HCT116 (cell line): ENCODE results near the gene ARHGAP12.

Experiments
- CTCF ChIP-seq, 3 experiments: fragments of 200-600 bp in 1 of 3; sonication (generic) in 1 of 3; IDR thresholded peaks in 2 of 3; conservative IDR thresholded peaks in 1 of 3; 2 replicates each; pipeline ENCODE4 v1.5.1; 2012 to 2017; ENCODE audit warnings: low read depth in 2 of 3, low read length in 2 of 3, antibody characterized with exemption in 1 of 3, borderline replicate concordance in 1 of 3, control low read depth in 1 of 3, mild to moderate bottlenecking in 1 of 3, mixed read lengths in 1 of 3, mixed run types in 1 of 3, moderate library complexity in 1 of 3; ENCODE audit not compliant: insufficient read depth in 1 of 3
- ZNF274 ChIP-seq: fragments of 200-500 bp; sonication (Bioruptor generic); IDR thresholded peaks from 2 replicates; pipeline ENCODE4 v1.6.1; 2014; ENCODE audit warnings: mild to moderate bottlenecking, low read depth, low read length, inconsistent platforms

- TF ChIP-seq ZNF274 (no peak), CTCF (IDR thresholded peaks at IDR 0.05 in 2 of 3, conservative IDR thresholded peaks at IDR 0.05 in 1 of 3; ENCODE audit: borderline replicate concordance in 1 of 3, insufficient read depth in 1 of 3, low read depth in 2 of 3, low read length in 2 of 3) (no peak)
Measured at GRCh38 chr10:31930856-31931255, 2.2 kb upstream of the ARHGAP12 start.
